Measurements from ENCODE around the gene PDSS2. TPM values are rescaled to one million over a fixed set of nuclear protein-coding genes. Genes with fewer than 3 reads are reported as not detected.

PDSS2 gene
- polyA plus RNA-seq, 1 donor (not counting 4 experiments of a cell fraction or from before 2014, with no cell fraction given), result 12.5 TPM

- Histone ChIP-seq H3K9ac (ENCODE audit: control insufficient read depth, extremely low read depth, insufficient read depth, low read length) (no peak overlapping the region), H2AFZ (ENCODE audit: control insufficient read depth, low read length) (no peak overlapping the region), H4K20me1 (ENCODE audit: control insufficient read depth, extremely low read depth, insufficient read depth, low read length) (no peaks in the 10 kb centered on the region), H3K4me2 (ENCODE audit: control insufficient read depth, extremely low read depth, insufficient read depth, low read depth, low read length) (no peak overlapping the region), H3K4me1 (ENCODE audit: control insufficient read depth, extremely low read depth, insufficient read depth, low read length) (peaks cover 5% of the 10 kb centered on the region), H3K36me3 (ENCODE audit: control insufficient read depth in 2 of 2, extremely low read depth in 1 of 2, insufficient read depth in 2 of 2, low read length in 2 of 2) (no peaks in the 10 kb centered on the region), H3K79me2 (ENCODE audit: control insufficient read depth, insufficient read depth, low read length) (no peaks in the 10 kb centered on the region), H3K9me3 (ENCODE audit: control insufficient read depth, low read depth, low read length) (no peaks in the 10 kb centered on the region), H3K27me3 (ENCODE audit: control insufficient read depth, extremely low read depth, insufficient read depth, low read length) (no peaks in the 10 kb centered on the region), H3K4me3 (ENCODE audit: control insufficient read depth in 2 of 3, extremely low read depth in 1 of 3, insufficient read depth in 2 of 3, low read depth in 1 of 3, low read length in 3 of 3) (no peak overlapping the region), H3K27ac (ENCODE audit: control insufficient read depth, insufficient read depth, low read length) (no peak overlapping the region), H3K9me1 (ENCODE audit: control insufficient read depth, extremely low read depth, insufficient read depth, low read length) (no peaks in the 10 kb centered on the region)
- dilution Hi-C loops (cut with MboI; ENCODE audit: extremely low pct_ligation_motif_present, low sequenced_read_pairs), result no loop called here
- FAIRE-seq (no peak), DNase-seq (ENCODE audit: low read depth, low spot score) (no peak)
- TF ChIP-seq EZH2 (IDR thresholded peaks at IDR 0.05; ENCODE audit: low read length), result no peak
- TF ChIP-seq, protein P1, sequence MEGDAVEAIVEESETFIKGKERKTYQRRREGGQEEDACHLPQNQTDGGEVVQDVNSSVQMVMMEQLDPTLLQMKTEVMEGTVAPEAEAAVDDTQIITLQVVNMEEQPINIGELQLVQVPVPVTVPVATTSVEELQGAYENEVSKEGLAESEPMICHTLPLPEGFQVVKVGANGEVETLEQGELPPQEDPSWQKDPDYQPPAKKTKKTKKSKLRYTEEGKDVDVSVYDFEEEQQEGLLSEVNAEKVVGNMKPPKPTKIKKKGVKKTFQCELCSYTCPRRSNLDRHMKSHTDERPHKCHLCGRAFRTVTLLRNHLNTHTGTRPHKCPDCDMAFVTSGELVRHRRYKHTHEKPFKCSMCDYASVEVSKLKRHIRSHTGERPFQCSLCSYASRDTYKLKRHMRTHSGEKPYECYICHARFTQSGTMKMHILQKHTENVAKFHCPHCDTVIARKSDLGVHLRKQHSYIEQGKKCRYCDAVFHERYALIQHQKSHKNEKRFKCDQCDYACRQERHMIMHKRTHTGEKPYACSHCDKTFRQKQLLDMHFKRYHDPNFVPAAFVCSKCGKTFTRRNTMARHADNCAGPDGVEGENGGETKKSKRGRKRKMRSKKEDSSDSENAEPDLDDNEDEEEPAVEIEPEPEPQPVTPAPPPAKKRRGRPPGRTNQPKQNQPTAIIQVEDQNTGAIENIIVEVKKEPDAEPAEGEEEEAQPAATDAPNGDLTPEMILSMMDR (optimal IDR thresholded peaks at IDR 0.05 in 1 of 3, IDR thresholded peaks at IDR 0.05 in 1 of 3, conservative IDR thresholded peaks at IDR 0.05 in 1 of 3; ENCODE audit: extremely low read depth in 1 of 3, insufficient read depth in 2 of 3, low read length in 3 of 3), result no peak
Observed at GRCh38 chr6:107154801-107155160, 304.6 kb downstream of the PDSS2 start.

GRCh38 chr6:107154131-107154800 is 305.1 kb downstream of the PDSS2 start:
- H3K9ac ChIP-seq (ENCODE audit: control insufficient read depth, extremely low read depth, insufficient read depth, low read length), result no peak overlapping the region
- TF ChIP-seq, protein P1 (optimal IDR thresholded peaks at IDR 0.05 in 1 of 3, IDR thresholded peaks at IDR 0.05 in 1 of 3, conservative IDR thresholded peaks at IDR 0.05 in 1 of 3; ENCODE audit: extremely low read depth in 1 of 3, insufficient read depth in 2 of 3, low read length in 3 of 3), result no peak
- no peak for TF ChIP-seq EZH2 (IDR thresholded peaks at IDR 0.05; ENCODE audit: low read length)
- no peak overlapping the region for H3K27ac ChIP-seq (ENCODE audit: control insufficient read depth, insufficient read depth, low read length)
- no peaks in the 10 kb centered on the region for H3K27me3 ChIP-seq (ENCODE audit: control insufficient read depth, extremely low read depth, insufficient read depth, low read length)
- no peak overlapping the region for H3K4me3 ChIP-seq (ENCODE audit: control insufficient read depth in 2 of 3, extremely low read depth in 1 of 3, insufficient read depth in 2 of 3, low read depth in 1 of 3, low read length in 3 of 3)
- no peak overlapping the region for H2AFZ ChIP-seq (ENCODE audit: control insufficient read depth, low read length)
- dilution Hi-C loops (cut with MboI; ENCODE audit: extremely low pct_ligation_motif_present, low sequenced_read_pairs), result no loop called here
- no peak for DNase-seq (ENCODE audit: low read depth, low spot score)
- no peaks in the 10 kb centered on the region for H3K36me3 ChIP-seq (ENCODE audit: control insufficient read depth in 2 of 2, extremely low read depth in 1 of 2, insufficient read depth in 2 of 2, low read length in 2 of 2)
- peaks cover 5% of the 10 kb centered on the region for H3K4me1 ChIP-seq (ENCODE audit: control insufficient read depth, extremely low read depth, insufficient read depth, low read length)
- no peak for FAIRE-seq
- H3K79me2 ChIP-seq (ENCODE audit: control insufficient read depth, insufficient read depth, low read length), result no peaks in the 10 kb centered on the region
- H3K4me2 ChIP-seq (ENCODE audit: control insufficient read depth, extremely low read depth, insufficient read depth, low read depth, low read length), result no peak overlapping the region
- no peaks in the 10 kb centered on the region for H3K9me3 ChIP-seq (ENCODE audit: control insufficient read depth, low read depth, low read length)
- H3K9me1 ChIP-seq (ENCODE audit: control insufficient read depth, extremely low read depth, insufficient read depth, low read length), result no peaks in the 10 kb centered on the region
- no peaks in the 10 kb centered on the region for H4K20me1 ChIP-seq (ENCODE audit: control insufficient read depth, extremely low read depth, insufficient read depth, low read length)

Data from keratinocyte (primary cell).